HG03280 (cell line): Measurements from ENCODE around the gene CROT.

ENCODE experiments used
- ATAC-seq: cut with Tn5 transposase; IDR thresholded peaks from one replicate; pipeline ENCODE4 v1.9.1; 2021; ENCODE audit warnings: mild to moderate bottlenecking, moderate library complexity; ENCODE audit not compliant: unreplicated experiment

Gene CROT

GRCh38 chr7:87339373-87339897 is 6.0 kb upstream of the CROT start:
- no peak for ATAC-seq

GRCh38 chr7:87341441-87341840 is 4.0 kb upstream of the CROT start:
- no peak for ATAC-seq

DNA sequence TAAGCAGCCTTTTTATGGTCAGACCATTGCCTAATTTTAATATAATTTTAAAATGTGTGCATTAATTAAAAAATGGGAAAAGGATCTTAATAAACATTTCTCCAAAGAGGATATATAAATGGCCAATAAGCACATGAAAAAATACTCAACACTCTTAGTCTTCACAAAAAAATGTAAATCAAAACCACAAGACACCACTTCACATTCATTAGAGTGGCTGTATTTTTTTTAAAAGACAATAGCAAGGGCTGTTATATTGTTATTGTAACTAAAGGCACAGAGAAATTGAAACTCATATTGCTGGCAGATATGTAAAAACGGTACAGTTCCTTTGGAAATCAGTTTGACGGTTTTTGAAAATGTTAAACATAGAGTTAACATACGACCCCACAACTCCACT is 3.2 kb upstream of the CROT start:
- ATAC-seq, result no peak

DNA sequence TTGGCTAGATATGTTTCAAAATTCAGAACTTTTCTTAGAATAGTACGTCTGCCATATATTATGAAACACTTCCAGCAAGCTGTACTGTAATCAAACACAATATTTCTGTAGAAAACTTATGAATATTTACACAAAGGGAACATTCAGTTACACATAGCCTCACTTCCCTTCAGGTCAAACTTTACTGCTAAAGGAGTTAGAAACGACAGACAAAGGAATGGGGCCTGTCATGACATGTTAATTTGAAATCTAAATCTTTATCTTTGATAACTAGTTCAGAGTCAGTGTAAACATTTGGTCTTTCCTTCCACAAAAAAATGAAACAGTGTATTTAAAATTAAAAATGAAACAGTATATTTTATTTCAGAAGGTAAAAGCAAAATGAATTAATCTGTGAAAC is 1.0 kb upstream of the CROT start:
- no peak for ATAC-seq

GRCh38 chr7:87345962-87346371 is 503 bp downstream of the CROT start:
- peak; percentile 5 for ATAC-seq

DNA sequence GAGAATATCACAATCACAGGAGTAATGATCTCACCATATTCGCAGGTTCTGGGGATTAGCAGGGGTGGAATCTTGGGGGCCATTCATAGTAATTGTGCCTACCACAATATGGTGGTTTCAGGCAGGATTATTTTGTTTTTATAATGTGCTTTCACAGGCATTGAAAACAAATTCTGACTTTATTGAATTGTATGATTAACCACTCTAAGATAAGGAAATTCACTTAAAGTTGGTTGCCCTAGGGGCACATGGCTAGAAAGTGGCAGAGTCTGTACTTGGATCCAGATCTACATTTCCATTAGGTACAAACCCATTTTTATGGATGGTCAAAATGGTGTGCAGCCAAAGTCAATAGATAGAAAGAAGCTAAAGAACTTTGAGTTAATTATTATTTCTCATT is 1.7 kb downstream of the CROT start:
- no peak for ATAC-seq

- no peak for ATAC-seq
Measured at GRCh38 chr7:87347664-87348063, 2.2 kb downstream of the CROT start.

DNA sequence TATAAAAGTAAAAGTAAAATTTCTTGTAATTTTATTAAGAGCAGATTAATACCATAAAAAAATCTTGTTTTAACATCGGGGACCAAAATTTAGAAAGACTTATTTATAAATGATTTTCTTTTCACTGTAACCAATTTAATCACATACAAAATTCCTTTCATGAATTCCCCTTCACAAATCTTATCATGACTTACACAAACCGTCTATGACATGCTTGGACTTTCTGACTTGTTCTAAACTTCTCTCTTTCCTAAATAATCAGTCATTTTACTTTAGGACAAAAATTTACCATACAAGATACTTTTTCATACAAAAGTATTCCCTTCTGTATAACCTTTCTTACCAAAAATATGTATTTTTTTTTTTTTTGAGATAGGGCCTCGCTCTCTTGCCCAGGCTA is 9.3 kb downstream of the CROT start:
- ATAC-seq, result no peak

DNA sequence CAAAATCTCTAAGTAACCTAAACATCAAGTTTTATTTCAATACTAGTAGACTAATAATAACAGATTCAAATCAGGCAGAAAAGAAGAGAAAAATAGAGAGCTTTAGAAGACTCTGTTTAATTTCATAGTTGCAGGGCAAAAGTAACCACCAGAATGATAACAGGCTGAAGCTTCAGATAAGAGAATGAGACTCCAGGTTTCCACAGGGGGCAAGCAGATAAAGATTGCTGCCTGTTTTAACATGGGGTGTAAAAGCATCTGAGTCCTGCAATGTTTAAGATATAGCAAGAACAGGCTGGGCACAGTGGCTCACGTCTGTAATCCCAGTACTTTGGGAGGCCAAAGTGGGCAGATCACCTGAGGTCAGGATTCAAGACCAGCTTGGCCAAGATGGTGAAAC is 11.0 kb downstream of the CROT start:
- ATAC-seq, result no peak

- no peak for ATAC-seq
Measured at GRCh38 chr7:87359366-87359765, 13.9 kb downstream of the CROT start.

DNA sequence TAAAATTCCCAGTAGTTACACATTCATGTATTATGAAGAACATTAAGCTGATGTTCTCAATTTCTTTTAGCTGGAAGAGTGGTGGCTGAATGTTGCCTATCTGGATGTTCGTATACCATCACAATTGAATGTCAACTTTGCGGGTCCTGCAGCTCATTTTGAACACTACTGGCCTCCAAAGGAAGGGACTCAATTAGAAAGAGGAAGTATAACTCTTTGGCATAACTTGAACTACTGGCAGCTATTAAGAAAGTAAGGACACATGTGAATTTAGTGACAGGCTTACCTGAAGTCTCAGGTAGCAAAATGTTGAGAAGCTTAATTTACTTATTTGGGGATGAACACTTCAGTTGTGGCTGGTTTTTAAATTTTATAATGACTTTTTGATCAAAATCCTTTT is 15.9 kb downstream of the CROT start:
- no peak for ATAC-seq

GRCh38 chr7:87363342-87363741 is 17.9 kb downstream of the CROT start:
- no peak for ATAC-seq

DNA sequence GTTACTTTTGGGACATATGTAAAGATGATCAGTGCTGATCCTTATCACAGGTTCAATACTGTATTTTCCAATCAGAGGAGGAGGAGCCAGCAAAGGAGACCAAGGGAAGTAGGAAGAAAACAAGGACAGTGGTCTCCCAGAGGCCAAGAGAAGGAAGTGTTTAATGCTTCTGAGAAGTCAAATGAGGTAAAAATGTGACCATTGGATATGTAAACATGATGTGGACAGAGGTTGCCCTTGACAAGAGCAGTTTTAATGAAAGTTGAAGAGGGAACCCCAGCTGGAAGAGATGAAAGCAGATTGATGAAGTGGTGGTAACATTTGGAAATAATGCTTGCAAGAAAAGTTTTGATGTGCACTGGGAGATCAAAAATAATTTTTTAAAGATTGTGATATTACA is 18.8 kb downstream of the CROT start:
- no peak for ATAC-seq

DNA sequence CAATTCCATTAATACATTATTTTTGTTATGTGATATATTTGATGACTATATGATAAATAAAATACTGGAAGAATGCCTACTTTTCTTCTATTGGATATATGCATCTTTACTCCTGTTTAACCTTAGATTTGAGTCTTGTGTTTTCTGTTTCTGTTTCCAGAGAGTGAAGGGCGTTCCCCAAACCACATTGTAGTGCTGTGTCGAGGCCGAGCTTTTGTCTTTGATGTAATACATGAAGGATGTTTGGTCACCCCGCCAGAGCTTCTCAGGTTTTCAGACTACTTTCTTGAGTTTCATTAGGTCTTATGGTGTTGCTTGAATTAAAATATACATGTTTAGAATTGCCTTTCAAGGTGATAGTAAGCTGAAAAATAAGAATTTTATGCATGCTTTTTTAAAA is 23.8 kb downstream of the CROT start:
- no peak for ATAC-seq

DNA sequence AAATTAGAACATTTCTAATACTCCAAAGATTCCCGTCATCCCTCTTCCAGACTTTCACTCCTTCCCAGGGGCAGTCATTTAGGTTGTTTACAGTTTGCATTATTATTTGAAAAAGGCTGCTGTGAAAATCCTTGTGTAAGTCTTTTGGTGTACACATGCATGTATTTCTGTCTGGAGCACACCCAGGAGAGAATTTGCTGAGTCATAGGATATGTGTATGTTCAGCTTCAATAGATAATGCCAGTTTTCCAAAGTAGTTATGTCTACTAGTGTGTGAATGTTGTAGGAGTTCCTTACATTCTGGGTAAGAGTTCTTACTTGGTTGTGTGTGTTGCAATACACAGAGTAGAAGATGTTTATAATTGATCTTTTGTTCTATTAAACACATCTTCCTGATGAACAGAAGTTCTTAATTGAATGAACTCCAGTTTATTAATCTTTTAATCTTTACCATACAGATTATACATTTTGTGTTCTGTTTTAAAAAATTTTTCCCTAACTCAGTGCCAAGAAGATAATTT is 25.3 kb downstream of the CROT start:
- no peak for ATAC-seq

- no peak for ATAC-seq
Measured at GRCh38 chr7:87375662-87376435, 30.4 kb downstream of the CROT start.

DNA sequence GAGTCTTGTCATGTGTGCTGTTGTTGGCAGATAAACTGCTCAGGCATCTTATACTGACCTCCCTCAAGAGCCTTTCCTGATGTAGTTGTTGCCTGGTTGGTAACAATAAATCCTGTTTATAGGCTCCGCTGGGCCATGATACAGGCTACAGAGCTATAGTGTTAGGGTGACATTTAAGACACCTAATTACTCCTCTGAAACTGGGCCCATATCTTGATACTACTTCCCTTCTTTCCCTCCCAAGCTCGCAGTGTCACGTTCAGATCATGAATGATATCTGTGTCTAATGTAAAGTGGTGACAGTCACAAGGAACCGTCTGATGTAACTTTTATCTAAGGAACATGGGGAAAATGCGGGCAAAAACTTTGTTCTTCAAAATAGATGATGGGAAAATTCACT is 35.4 kb downstream of the CROT start:
- no peak for ATAC-seq

GRCh38 chr7:87391020-87391701 is 45.7 kb downstream of the CROT start:
- ATAC-seq, result no peak

DNA sequence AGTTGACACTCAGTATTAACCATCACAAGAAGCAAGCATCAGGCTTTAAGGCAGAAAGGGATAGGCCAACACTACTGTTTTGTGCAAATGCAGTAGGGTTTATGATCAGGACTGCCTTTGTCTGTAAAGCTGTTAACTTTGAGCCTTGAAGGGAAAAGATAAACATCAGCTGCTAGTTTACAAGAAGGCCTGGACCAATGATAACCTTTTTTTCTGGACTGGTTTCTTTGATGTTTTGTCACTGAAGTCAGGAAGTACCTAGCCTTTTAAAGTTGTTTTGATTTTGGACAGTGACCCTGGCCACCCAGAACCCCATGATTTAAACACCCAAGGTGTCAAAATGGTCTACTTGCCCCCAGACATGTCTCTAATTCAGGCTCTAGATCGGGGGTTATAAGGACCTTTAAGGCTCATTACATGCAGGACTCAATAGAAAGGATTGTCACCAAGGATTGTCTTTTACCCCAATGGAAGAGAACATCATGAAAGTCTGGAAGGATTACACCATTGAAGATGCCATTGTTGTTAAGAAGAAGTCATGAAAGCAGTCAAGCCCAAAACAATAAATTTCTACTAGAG is 50.1 kb downstream of the CROT start:
- no peak for ATAC-seq

- ATAC-seq, result no peak
Measured at GRCh38 chr7:87398446-87398845, 53.0 kb downstream of the CROT start.

GRCh38 chr7:87404674-87405073 is 59.2 kb downstream of the CROT start:
- no peak for ATAC-seq

- no peak for ATAC-seq
Measured at GRCh38 chr7:87411186-87411585, 65.7 kb downstream of the CROT start.
